ENCODE data around the gene PKNOX2.
A peak's percentile ranks its signal among the peaks of the same experiment; 100 is the strongest.

Gene PKNOX2

GRCh38 chr11:125418396-125418795, 253.8 kb downstream of the PKNOX2 start:
- no peak for TF ChIP-seq CTCF (IDR thresholded peaks at IDR 0.05; ENCODE audit: low read length, missing control alignments)
- no peak overlapping the region for H3K4me3 ChIP-seq (replicated peaks; ENCODE audit: low read depth, low read length)
- no peak for DNase-seq (ENCODE audit: low read depth)

- DNase-seq (ENCODE audit: low read depth): no peak
- no peak for TF ChIP-seq CTCF (IDR thresholded peaks at IDR 0.05; ENCODE audit: low read length, missing control alignments)
- no peak overlapping the region for H3K4me3 ChIP-seq (replicated peaks; ENCODE audit: low read depth, low read length)
Measured at GRCh38 chr11:125422681-125423080, 258.1 kb downstream of the PKNOX2 start.

- peak; percentile 47 for TF ChIP-seq CTCF (IDR thresholded peaks at IDR 0.05; ENCODE audit: low read length, missing control alignments)
- no peak for DNase-seq (ENCODE audit: low read depth)
- no peak overlapping the region for H3K4me3 ChIP-seq (replicated peaks; ENCODE audit: low read depth, low read length)
Measured at GRCh38 chr11:125423247-125423849, 258.8 kb downstream of the PKNOX2 start.

GRCh38 chr11:125425601-125426000, 261.1 kb downstream of the PKNOX2 start:
- no peak for TF ChIP-seq CTCF (IDR thresholded peaks at IDR 0.05; ENCODE audit: low read length, missing control alignments)
- no peak overlapping the region for H3K4me3 ChIP-seq (replicated peaks; ENCODE audit: low read depth, low read length)
- no peak for DNase-seq (ENCODE audit: low read depth)

- no peak overlapping the region for H3K4me3 ChIP-seq (replicated peaks; ENCODE audit: low read depth, low read length)
- DNase-seq (ENCODE audit: low read depth): no peak
- TF ChIP-seq CTCF (IDR thresholded peaks at IDR 0.05; ENCODE audit: low read length, missing control alignments): no peak
Measured at GRCh38 chr11:125426818-125427528, 262.4 kb downstream of the PKNOX2 start.

GRCh38 chr11:125428486-125429173, 264.1 kb downstream of the PKNOX2 start:
- TF ChIP-seq CTCF (IDR thresholded peaks at IDR 0.05; ENCODE audit: low read length, missing control alignments): peak; percentile 11
- no peak overlapping the region for H3K4me3 ChIP-seq (replicated peaks; ENCODE audit: low read depth, low read length)
- no peak for DNase-seq (ENCODE audit: low read depth)

Data from fibroblast of pulmonary artery (primary cell).